ENCODE measurements around the gene CRHR1. TPM values are rescaled to one million over a fixed set of nuclear protein-coding genes. Genes with fewer than 3 reads are reported as not detected.

CRHR1 gene
- total RNA-seq, 4 donors from 2014 or later: 0.40 TPM; not detected in 3

- Histone ChIP-seq H3K27ac (no peak overlapping the region), H3K9me3 (no peaks in the 10 kb centered on the region), H3K36me3 (no peaks in the 10 kb centered on the region), H3K4me1 (no peaks in the 10 kb centered on the region), H3K27me3 (no peaks in the 10 kb centered on the region), H3K4me3 (no peak overlapping the region)
- DNase-seq: no peak
- TF ChIP-seq, protein P1, sequence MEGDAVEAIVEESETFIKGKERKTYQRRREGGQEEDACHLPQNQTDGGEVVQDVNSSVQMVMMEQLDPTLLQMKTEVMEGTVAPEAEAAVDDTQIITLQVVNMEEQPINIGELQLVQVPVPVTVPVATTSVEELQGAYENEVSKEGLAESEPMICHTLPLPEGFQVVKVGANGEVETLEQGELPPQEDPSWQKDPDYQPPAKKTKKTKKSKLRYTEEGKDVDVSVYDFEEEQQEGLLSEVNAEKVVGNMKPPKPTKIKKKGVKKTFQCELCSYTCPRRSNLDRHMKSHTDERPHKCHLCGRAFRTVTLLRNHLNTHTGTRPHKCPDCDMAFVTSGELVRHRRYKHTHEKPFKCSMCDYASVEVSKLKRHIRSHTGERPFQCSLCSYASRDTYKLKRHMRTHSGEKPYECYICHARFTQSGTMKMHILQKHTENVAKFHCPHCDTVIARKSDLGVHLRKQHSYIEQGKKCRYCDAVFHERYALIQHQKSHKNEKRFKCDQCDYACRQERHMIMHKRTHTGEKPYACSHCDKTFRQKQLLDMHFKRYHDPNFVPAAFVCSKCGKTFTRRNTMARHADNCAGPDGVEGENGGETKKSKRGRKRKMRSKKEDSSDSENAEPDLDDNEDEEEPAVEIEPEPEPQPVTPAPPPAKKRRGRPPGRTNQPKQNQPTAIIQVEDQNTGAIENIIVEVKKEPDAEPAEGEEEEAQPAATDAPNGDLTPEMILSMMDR (IDR thresholded peaks at IDR 0.05): peak in 1 of 6 experiments; percentile 27
- no peak for TF ChIP-seq POLR2A (IDR thresholded peaks at IDR 0.05)
Measured at GRCh38 chr17:45812102-45812501, 28.0 kb downstream of the CRHR1 start.

- no peaks in the 10 kb centered on the region for H3K36me3 ChIP-seq
- H3K4me3 ChIP-seq: no peak overlapping the region
- H3K27me3 ChIP-seq: no peaks in the 10 kb centered on the region
- H3K4me1 ChIP-seq: no peaks in the 10 kb centered on the region
- no peak for DNase-seq
- H3K27ac ChIP-seq: no peak overlapping the region
- TF ChIP-seq, protein P1 (IDR thresholded peaks at IDR 0.05): no peak
- no peak for TF ChIP-seq POLR2A (IDR thresholded peaks at IDR 0.05)
- H3K9me3 ChIP-seq: no peaks in the 10 kb centered on the region
Measured at GRCh38 chr17:45813048-45813725, 29.1 kb downstream of the CRHR1 start.

GRCh38 chr17:45814622-45815606 lies 30.8 kb downstream of the CRHR1 start:
- Histone ChIP-seq H3K36me3 (no peaks in the 10 kb centered on the region), H3K9me3 (no peaks in the 10 kb centered on the region), H3K27me3 (no peaks in the 10 kb centered on the region), H3K4me1 (no peaks in the 10 kb centered on the region), H3K27ac (no peak overlapping the region), H3K4me3 (no peak overlapping the region)
- TF ChIP-seq, protein P1 (IDR thresholded peaks at IDR 0.05): no peak
- no peak for TF ChIP-seq POLR2A (IDR thresholded peaks at IDR 0.05)
- no peak for DNase-seq

GRCh38 chr17:45815752-45816151 lies 31.6 kb downstream of the CRHR1 start:
- Histone ChIP-seq H3K27me3 (no peaks in the 10 kb centered on the region), H3K4me1 (no peaks in the 10 kb centered on the region), H3K4me3 (no peak overlapping the region), H3K27ac (no peak overlapping the region), H3K9me3 (no peaks in the 10 kb centered on the region), H3K36me3 (no peaks in the 10 kb centered on the region)
- DNase-seq: no peak
- TF ChIP-seq POLR2A (IDR thresholded peaks at IDR 0.05): no peak
- TF ChIP-seq, protein P1 (IDR thresholded peaks at IDR 0.05): no peak

- no peaks in the 10 kb centered on the region for H3K9me3 ChIP-seq
- no peak overlapping the region for H3K27ac ChIP-seq
- no peak for DNase-seq
- TF ChIP-seq POLR2A (IDR thresholded peaks at IDR 0.05): no peak
- TF ChIP-seq, protein P1 (IDR thresholded peaks at IDR 0.05): no peak
- H3K4me1 ChIP-seq: no peaks in the 10 kb centered on the region
- H3K27me3 ChIP-seq: no peaks in the 10 kb centered on the region
- no peaks in the 10 kb centered on the region for H3K36me3 ChIP-seq
- no peak overlapping the region for H3K4me3 ChIP-seq
Measured at GRCh38 chr17:45818041-45818440, 33.9 kb downstream of the CRHR1 start.
